Measurements from ENCODE around the gene SUN5.

SUN5 gene

DNA sequence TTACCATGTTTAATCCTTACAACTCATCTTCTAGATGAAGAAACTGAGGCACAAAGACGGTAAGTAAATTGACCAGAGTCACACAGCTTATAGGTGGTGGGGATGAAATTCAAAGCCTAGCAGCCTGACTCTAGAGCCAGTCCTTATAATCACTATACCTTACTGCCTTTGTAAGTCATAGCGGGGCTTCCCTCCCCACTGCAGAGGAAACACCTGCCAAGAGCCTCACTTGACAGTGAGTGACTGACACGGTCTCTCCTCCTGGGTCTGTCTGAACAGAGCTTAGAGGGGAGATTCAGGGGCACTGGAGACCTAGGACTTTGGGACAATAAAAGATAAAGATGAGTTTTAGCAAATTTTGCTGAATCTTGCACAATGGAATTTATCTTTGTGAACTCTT, 12.8 kb downstream of the SUN5 start:
- DNase-seq: no peak

DNA sequence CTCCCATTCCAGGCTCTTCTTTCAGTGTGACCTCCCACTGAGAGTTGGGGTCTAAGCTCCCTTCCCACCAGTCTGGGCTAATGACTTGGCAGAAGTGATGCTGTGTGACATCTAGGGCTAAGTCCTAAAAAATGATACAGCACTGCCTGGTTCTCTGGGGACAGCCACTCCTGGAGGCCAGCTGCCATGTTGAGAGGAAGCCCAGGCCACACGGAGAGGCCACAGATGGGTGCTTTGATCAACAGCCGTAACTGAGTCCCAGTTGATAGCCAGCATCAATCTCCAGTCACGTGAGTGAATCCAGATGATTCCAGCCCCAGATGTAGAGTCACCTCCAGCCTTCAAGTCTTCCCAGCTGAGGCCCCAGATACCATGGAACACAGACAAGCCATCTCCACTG, 13.8 kb downstream of the SUN5 start:
- no peak for DNase-seq

DNA sequence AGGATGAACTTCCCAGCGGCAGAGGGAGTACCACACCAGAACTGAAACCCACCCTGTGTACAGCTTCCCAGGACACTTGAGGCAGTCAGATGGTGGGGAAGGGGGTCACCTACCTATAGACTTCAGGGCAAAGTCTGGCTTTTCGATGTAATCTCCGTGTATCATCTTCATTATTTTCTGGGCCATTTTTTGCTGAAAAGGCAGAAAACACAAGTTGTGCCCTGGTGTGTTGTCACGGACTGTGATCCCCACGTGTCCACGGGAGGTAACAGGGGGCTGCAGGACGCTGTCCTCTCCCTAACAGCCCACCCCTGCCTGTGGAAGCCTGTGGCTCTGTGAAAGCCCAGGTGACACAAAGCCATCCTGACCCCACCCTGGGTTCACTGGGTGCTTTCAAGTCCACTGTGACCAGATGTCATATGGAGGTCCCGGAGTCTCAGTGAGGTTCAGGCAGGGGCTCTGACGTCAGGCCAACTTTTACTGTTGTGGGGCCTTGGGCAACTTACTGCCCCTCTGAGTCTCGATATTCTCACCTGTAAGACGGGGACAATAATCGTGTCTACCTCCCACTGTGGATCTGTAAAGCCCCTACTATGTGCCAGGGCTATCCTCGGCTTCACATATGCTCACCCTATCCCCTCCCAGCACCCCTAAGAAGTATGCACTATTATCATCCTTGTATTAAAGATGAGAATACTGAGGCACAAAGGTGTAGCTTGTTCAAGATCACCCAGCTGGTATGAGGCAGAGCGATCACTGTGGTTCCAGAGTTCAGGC, 14.5 kb downstream of the SUN5 start:
- DNase-seq: no peak

DNA sequence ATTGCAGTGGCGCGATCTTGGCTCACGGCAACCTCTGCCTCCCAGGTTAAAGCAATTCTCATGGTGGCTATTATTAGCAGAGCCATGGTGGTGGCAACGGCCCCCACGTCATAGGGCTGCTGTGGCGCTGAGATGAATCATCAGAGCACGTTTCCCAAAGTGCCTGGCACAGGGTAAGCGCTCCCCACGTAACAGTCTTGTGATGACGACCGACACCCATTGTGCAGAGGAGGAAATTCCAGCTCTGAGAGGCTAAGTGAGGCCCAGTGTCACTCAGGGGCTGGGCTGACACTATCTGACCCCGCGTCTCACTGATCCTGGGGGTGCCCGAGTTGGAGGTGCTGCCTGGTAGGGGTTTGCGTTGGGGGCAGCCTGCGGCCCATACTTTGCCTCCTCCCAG, 16.2 kb downstream of the SUN5 start:
- no peak for DNase-seq

DNA sequence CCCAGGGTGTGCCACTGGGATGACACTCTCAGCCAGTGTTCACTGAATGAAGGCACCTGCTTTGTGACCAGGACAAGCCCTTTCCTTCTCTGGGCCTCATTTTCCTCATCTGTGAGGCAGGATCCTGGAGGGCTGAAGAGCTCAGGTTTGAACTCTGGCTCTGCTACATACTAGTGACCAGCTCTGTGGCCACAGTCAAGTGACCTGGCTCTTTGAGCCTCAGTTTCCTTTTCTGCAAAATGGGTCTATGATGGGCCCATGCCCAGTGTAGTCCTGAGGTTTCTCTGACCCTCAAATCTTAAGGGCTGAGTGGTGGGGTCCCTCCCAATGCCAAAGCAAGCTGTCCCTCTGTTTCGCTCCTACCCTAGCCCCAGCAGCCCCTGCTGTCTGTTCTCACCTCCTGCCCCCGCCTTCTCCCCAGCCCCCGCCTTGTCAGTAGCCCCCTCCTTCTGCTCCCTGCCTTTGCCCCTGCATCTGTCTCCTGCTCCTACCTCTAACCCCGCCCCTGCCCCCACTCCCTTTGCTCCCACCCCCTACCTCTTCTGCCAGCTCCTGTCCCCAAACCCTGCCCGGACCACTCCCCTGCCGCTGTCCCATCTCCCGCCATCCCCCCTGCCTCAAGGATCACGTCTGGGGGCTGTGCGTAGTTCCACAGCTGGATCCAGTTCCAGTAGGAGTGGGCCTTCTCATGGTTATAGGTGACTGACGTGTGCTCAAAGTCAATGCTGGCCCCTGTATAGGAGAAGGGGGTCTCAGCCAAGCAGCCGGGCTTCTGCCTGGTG, 17.0 kb downstream of the SUN5 start:
- DNase-seq: no peak

DNA sequence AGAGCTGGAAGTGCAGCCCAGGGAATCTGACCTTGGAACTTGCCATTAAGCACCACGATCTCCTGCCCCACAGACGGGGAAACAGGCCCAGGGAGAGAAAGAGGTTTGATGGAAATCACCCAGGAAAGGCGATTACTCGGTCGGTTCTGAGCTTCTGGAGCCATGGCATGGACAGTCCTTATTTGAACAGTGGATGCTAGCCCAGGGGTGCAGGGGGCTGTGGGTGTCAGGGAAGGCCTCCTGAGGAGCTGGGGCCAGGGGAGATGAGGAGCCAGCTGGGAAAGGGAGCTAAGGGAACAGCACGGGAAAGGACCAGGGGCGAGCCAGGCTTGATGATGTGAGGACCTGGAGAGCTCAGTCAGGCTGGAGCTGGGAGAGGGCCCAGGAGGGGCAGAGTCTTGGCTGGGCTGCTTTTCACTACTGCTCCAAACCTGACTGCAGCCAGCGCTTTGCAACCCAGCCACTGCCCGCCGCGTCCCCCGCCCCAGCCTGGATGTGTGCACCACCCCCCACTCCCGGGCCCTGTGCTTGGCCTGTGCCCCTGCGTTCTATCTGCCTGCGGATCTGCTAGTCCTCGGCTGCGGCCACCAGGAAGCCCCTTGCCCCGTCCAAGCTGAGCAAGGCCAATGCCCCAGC, 17.8 kb downstream of the SUN5 start:
- no peak for DNase-seq

DNA sequence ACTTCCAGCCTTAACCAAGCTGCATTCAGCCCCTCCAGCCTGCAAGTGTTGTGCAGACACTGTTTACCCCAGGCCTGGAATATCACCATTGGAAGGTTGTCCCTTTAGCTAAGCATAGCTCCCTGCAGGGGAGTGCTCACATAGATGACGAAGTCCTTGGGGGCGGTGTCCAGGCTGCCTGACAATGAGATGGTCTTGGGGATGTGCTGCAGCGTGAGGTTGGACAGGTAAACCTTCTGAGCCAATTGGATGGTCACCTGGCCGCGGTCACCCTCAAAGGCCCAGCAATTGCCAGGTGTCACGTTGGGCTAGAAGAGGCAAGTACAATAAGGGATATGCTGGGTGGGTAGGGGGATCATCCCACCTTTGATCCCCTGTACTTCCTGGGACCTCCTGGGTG, 18.6 kb downstream of the SUN5 start:
- no peak for DNase-seq

DNA sequence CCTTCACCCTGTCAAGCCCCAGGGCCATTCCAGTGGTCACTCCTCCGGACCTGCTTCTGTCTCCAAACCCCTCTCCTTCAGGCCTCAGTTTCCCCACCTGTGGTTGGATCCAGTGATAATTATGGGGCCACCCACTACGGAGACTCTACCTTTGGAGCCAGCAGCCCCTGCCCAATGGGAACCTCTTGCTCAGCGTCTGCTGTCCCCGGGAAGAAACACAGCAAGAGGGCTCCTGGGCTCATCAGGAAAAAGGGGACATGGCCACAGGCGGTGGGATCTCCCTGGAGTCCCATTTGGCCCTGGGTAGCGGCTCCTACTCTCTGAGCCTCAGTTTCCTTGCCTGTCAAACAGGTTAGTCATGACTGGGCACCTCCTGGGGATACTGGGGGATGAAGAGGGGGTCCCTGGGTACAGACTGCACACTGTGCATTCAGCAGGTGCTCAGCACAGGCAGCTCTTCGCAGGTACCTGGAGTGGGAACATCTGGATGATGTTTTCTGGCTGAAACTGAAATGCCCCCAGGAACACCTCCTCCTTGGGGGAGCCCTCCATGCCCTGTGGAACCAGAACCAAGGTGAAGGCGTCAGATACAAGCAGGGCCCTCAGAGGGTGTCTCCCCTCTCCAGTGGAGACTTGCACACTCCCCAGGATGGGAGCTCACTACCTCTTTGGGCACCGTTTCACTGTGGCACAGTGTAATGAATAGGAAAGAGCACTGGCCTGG, 19.4 kb downstream of the SUN5 start:
- DNase-seq: no peak

DNA sequence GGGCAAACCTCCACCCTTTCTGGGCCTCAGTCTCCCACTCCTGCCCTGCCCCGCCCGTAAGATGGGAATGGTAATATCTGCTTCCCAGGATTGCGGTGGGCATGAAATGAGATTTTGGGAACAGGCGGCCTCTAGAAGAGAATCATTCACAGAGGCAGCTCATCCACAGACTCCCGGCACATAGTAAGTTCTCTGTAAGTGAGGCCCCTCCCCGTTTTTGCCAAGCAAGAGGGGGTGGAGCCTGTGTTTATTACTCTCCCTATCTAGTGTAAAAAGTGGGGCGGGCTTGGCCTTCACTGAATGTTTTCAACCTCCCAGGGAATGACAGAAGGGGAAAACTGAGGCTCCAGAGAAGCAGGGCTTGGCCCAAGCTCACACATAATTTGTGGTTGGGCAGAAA, 20.0 kb downstream of the SUN5 start:
- no peak for DNase-seq

DNA sequence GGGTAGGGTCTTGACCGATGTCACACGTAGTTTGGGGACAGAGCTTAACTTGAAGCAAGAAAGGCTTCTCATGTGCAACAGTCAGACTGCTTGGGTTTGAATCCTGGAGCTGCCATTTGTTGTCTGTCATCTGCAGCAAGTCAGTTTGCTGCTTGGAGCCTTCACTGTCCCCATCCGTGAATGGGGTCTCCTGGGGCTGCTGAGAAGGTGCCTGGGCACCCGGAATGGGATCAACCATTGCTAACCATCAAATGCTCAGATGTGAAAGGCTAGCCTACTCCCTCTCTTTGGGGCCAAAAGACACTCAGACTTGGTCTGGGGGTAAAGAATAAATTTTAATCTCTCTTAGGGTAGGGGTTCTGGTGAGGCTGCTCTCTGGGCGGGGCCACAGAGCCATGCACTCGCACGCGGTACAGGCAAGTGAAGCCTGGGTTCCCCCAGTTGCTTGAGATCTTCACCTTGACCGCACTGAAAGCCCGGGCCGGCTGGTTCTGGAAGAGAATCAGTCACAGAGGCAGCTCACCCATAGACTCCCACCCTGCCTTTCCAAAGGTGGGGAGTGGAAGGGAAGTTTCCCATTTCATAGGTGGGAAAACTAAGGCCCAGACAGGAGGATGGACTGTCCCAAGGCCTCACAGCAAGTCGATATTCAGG, 20.6 kb downstream of the SUN5 start:
- DNase-seq: no peak

DNA sequence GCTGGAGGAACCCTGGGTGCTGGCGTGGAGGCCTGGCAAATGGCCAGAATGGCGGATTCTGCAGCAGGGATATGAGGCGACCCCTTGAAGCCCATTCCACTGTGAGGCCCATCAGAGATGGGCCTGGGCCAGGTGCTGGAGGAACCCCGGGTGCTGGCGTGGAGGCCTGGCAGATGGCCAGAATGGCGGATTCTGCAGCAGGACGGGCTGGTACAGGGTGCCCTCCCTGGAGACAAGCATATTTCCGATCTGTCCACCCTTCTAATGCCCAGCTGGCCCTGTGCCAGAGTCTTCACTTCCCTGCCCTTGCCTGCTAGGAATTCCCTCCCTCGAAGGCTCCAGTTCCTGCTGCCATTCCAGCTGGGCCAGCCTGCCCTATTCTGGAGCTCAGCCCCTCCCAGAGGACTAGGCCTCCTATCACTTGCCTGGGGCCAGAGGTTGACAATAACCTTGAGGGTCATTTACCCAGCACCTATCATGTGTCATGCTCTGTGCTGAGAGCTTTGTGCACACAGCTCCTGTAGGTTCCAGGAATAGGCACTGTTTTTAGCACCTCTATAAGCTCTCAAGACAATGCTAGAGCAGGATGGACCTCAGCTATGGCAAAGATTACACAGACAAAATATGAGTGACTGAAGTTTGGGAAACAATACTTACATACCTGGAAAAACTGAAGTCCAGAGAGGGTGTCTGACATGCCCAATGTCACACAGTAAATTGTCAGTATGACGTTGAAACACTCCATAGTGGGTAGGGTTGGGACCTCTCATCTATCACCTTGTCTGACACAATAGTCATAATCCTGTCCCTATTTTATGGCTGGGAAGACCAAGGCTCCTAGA, 21.4 kb downstream of the SUN5 start:
- no peak for DNase-seq

DNA sequence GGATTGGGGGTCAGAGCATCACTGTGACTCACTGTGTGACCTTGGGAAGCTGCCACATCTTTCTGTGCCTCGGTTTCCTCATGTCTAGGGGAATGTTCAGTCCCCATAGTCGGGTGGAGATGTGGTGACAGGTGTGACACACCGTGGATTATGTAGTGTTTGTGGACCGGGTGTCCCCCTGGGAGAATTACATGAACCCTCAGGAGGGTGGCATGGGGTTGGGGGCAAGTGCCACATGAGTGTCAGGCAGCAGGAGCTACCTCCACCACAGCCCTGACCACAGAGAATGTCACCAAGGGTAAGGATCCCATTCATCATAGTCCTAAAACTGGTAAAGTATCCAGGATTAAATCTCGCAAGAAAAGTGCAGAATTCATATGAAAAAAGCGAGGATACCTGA, 23.2 kb downstream of the SUN5 start:
- DNase-seq: no peak

DNA sequence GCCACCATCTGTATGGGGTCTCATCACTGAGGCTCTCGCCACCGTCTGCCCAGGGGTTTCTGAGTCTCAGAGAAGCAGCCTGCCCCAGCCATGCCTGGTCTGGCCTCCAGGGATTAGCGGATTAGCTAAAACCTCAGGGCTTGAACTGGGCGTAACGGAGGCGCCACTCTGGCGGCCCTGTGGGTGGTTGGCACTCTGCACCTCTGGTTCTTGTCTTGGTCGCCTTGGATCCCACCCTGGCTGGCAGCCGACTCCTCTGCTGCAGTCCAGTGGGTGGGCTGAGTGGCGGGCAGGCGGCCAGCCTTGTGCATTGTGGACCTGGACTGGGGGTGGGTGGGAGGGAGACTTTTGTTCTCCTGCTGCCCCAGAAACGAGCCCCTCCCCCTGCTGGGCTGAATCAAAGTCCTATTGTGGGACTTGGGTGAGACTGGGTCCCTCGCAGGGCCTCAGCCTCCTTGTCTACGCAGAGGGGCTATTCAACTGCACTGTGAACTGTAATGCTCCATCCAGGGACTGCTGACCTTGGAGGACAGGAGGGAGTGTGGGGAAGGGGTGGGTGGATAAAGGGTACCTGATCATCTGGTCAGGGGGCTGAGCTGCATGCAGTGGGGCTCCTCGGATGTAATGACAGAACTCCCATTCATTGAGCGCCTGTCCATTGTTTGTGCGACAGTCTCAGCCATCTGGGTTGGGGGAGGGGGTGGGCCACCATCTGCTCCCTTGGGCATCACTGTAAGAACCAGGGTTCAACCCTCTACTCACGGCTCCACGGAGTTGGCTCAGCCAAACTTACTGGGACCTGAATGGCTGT, 23.9 kb downstream of the SUN5 start:
- no peak for DNase-seq

DNA sequence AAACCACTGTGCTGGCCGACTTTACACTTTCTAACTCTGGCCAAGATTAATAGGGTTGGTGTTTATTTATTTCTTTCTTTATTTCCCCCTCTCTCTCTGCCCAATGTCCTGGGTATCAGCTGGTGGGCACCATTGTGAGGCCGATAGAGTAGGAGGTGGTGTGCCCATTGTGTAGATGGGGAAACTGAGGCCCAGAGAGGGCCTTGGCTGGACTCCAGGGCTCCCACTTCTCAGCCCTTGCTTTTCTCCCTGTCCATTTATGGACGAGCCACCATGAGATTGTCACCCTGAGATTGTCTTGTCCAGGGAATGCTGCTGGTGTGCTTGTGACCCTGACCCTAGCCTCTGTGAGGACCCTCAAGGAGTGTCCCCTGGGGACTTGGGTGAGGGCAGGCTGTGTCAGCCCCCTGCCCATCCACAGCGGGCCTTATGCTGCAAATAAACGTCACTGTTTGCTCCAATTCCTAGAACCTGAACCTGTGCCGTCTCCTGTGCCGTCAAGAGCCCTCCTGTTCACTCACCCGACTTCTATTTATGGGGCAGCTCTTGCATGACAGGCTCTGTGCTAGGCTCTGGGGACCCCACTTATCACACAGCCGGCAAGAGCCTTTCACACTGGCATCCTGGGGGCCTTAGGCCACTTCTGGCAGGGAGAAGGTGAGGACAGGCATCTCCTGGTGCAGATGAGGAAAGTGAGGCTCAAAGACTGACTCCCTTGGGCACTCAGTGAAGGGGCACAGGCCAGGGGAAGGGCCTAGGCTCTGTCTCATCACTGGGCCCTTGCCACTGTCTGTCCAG, 24.8 kb downstream of the SUN5 start:
- DNase-seq: no peak

DNA sequence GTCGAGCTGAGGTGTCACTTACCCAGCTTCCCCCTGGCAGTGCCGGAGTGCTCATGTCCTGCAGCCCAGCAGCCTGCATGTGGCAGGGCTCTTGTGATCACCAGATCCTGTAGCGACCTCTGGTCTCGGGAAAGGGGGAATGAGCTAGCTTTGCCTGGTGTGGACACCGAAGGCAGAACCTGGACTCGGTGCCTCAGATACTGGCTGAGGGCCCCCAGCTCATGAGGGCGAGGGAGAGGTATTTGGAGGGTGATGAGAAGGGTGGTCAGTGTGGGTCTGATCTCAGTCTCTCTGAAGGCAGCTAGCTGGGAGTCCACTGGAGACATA, 26.3 kb downstream of the SUN5 start:
- no peak for DNase-seq

DNA sequence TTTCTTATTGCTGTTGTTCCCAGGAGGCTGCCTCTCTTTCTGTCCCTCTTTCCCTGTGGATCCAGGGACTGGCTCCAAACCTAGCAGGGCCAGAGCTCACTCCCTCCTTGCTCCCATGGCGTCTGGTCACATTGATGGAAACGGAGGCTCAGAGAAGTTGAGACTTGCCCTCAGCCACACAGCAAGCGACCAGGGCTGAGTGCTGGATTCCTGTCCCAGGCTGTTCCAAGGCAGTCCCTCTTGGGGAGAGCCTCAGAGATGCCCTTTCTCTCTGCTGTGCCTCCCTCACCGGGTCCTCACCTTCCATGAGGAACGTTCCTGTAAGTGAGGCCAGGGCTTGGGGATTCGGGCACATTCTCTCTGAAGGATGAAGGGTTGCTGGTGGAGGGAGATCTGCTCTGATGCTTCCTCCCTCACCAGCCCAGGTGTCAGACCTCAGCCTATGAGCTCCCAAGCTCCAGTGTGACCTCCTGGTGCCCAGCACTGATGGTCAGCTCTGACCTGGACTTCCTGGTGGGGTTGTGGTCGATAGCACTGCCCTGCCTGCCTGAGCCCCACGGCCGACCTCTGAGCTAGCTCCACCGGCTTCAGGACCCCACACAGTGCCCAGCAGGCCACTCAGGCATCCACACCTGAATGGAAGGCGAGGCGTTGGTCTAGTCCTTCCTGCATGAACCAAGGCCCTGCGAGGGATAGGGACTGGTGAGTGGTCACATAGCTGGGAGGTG, 26.8 kb downstream of the SUN5 start:
- no peak for DNase-seq

DNA sequence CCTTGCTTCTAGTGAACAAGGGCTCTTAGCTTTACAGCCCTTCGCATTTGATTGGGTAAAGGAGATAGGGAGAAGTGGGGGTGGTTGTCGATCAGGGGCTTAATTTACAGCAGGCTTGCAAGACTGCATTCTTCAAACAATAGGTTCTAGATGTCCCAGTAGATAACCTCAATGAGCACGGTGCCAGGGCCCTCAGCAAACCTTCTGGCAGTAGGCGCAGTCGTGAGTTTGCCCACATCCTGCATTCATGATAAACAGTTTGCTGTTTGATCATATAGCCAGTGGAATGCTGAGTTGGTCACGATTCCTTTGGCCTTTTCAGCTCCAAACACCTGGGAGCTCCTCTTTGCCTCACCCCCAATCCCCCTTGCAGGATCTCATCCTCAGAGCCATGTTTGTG, 27.5 kb downstream of the SUN5 start:
- no peak for DNase-seq

DNA sequence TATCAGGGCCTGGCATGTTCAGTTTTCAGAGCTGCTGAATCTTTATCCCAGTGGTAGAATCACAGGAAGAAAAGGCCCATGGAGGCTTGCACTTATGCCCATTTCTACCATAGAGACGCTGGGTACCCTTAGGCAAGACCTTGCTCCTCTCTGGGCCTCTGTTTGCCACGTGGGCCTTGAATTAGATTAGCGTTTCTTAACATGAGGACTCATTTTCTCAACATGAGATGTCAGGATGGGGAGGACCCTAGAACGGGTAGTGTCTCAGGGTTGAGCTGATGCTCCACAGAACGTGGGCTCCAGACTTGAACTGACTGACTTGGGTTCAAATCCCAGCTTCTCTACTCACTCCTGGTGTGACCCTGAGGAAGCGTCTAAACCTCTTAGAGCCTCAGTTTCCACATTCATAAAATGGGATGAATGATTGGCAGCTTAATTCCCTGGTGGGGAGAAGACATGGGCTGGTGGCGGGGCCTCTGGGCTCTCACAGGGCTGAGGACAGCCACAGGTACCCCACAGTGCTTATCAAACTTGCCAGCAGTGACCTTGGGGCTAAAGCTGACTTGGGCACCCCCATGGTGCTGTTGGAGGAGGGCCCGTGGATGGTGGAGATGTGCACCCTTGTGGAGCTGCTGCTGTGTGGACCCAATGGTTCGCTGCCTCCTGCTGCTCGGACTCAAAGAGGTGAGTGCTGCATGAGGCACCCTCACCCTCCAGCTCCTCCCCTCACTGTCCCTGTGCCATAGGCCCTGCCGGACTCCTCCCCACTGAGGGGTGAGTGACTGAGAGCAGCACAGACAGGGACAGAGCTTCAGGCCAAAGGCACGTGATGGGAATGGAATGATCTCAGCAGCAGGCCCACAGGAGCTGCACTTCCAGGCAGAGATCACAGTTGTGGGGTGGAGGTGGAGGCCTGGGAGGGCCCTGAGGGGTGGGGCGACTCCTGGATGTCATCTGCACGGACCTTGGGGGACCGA, 28.2 kb downstream of the SUN5 start:
- no peak for DNase-seq

All from NCI-H1436 treated with DMSO at 0.1 percent for 48 hours (cell line).